Keratinocyte (primary cell): ENCODE measurements around the gene BRSK2. TPM values are rescaled to one million over a fixed set of nuclear protein-coding genes. Genes with fewer than 3 reads are reported as not detected.

Experiments used
- DNase-seq: peaks from one replicate; pipeline ENCODE4 v3.0.0-alpha.2; 2011; ENCODE audit warnings: low read depth, missing footprints, low spot score
- FAIRE-seq: peaks from 2 replicates; lab custom pipeline; 2011; peaks lifted over from hg19 to GRCh38; lab: Jason Lieb, UNC
- H2AFZ ChIP-seq: 2 replicates; pipeline ENCODE4 v1.6.0; 2012; ENCODE audit warnings: low read length, control low read depth, inconsistent platforms; ENCODE audit not compliant: control insufficient read depth
- H3K27ac ChIP-seq: 2 replicates; pipeline ENCODE4 v1.5.1; 2011; ENCODE audit warnings: low read length; ENCODE audit not compliant: control insufficient read depth, insufficient read depth
- H3K27me3 ChIP-seq: 3 replicates; pipeline ENCODE4 v1.6.0; 2011; ENCODE audit warnings: low read length; ENCODE audit not compliant: control insufficient read depth, insufficient read depth; ENCODE audit errors: extremely low read depth
- H3K36me3 ChIP-seq, 2 experiments: 2 replicates in 1 of 2; 3 replicates in 1 of 2; pipeline ENCODE4 v1.5.1; 2011; ENCODE audit warnings: low read length in 2 of 2, mild to moderate bottlenecking in 1 of 2; ENCODE audit not compliant: control insufficient read depth in 2 of 2, insufficient read depth in 2 of 2; ENCODE audit errors: extremely low read depth in 1 of 2
- H3K4me1 ChIP-seq: 3 replicates; pipeline ENCODE4 v1.5.1; 2011; ENCODE audit warnings: low read length; ENCODE audit not compliant: control insufficient read depth, insufficient read depth; ENCODE audit errors: extremely low read depth
- H3K4me2 ChIP-seq: 3 replicates; pipeline ENCODE4 v1.6.0; 2011; ENCODE audit warnings: low read depth, low read length; ENCODE audit not compliant: control insufficient read depth, insufficient read depth; ENCODE audit errors: extremely low read depth
- H3K4me3 ChIP-seq, 3 experiments: fragments of 200-600 bp in 1 of 3; sonication (generic) in 1 of 3; 2 replicates in 2 of 3; 3 replicates in 1 of 3; pipeline ENCODE4 v1.5.1; 2011 to 2016; ENCODE audit warnings: low read length in 3 of 3, mild to moderate bottlenecking in 3 of 3, control low read depth in 2 of 3, inconsistent platforms in 1 of 3, low read depth in 1 of 3, mixed read lengths in 1 of 3, mixed run types in 1 of 3, moderate library complexity in 1 of 3; ENCODE audit not compliant: control insufficient read depth in 2 of 3, insufficient read depth in 2 of 3; ENCODE audit errors: extremely low read depth in 1 of 3
- H3K79me2 ChIP-seq: 2 replicates; pipeline ENCODE4 v1.6.0; 2012; ENCODE audit warnings: low read length; ENCODE audit not compliant: control insufficient read depth, insufficient read depth
- H3K9ac ChIP-seq: 3 replicates; pipeline ENCODE4 v1.6.0; 2011; ENCODE audit warnings: low read length; ENCODE audit not compliant: control insufficient read depth, insufficient read depth; ENCODE audit errors: extremely low read depth
- H3K9me1 ChIP-seq: 3 replicates; pipeline ENCODE4 v1.6.0; 2011; ENCODE audit warnings: low read length; ENCODE audit not compliant: control insufficient read depth, insufficient read depth; ENCODE audit errors: extremely low read depth
- H3K9me3 ChIP-seq: 2 replicates; pipeline ENCODE4 v1.5.1; 2012; ENCODE audit warnings: low read depth, low read length; ENCODE audit not compliant: control insufficient read depth
- H4K20me1 ChIP-seq: 3 replicates; pipeline ENCODE4 v1.6.0; 2011; ENCODE audit warnings: low read length; ENCODE audit not compliant: control insufficient read depth, insufficient read depth; ENCODE audit errors: extremely low read depth
- CTCF ChIP-seq, 3 experiments: IDR thresholded peaks in 1 of 3; conservative IDR thresholded peaks in 1 of 3; optimal IDR thresholded peaks in 1 of 3; 2 replicates in 2 of 3; 3 replicates in 1 of 3; pipeline versions ENCODE3 to v1.5.1; 2011; ENCODE audit warnings: low read length in 3 of 3, mild to moderate bottlenecking in 3 of 3, moderate library complexity in 2 of 3, control low read depth in 1 of 3, inconsistent platforms in 1 of 3; ENCODE audit not compliant: insufficient read depth in 2 of 3; ENCODE audit errors: extremely low read depth in 1 of 3
- EZH2 ChIP-seq: IDR thresholded peaks from one replicate; pipeline ENCODE4 v1.6.1; 2012; ENCODE audit warnings: inconsistent platforms, mild to moderate bottlenecking, low read length, moderate library complexity
- dilution Hi-C: fragments of 300-500 bp; cut with MboI; formaldehyde crosslinking; loops from one replicate; pipeline ENCODE4 v1.7.0; 2020; ENCODE audit warnings: low sequenced_read_pairs; ENCODE audit not compliant: extremely low pct_ligation_motif_present
- polyA plus RNA-seq, 5 experiments: library from polyadenylated mRNA; depleted of rRNA in 3 of 5; stranded (reverse) in 3 of 5; stranded (forward) in 1 of 5; unstranded in 1 of 5; fragments of >200 nt; gene quantifications; 1 replicate in 1 of 5; 2 replicates in 3 of 5; 3 replicates in 1 of 5; pipeline versions ENCODE4 v1.2.1 to v1.2.3, GENCODE V29; 2011 to 2012; ENCODE audit warnings: missing spikeins in 2 of 5, low read depth in 1 of 5, low replicate concordance in 1 of 5

The BRSK2 gene
- polyA plus RNA-seq, 1 donor (not counting 4 experiments of a cell fraction or from before 2014, with no cell fraction given) = 0.09 TPM

DNA sequence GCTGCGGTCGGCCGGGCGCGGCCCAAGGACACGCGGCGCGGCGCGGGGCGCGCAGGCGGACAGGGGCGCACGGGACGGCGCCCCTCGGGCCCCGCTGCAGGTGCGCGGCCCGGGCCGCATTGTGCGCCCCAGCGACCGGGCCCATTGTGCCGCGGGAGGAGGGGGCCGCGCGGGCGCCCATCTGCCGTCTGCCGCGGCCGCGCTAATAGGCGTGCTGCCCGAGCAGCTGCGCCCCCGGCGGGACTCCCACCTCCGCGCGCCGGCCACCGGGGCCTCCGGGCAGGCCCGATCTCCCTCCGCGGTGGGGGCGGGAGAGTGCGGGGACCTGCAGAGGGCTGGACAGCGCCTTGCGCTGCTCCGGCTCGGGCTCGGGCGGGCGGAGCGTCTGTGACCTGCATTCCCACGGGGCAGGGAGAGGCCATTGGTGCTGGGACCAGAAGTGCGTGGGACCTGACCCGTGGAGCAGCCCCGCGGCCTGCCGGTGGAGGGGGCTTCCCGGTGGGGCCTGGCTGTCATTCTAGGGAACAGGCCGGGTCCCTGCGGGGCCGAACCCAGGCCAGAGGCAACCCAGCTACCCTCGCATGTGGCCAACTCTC is 933 bp downstream of the BRSK2 start:
- peaks cover 41% of the 10 kb centered on the region for H3K27me3 ChIP-seq
- H3K4me2 ChIP-seq = no peak overlapping the region
- no peak overlapping the region for H3K27ac ChIP-seq

DNA sequence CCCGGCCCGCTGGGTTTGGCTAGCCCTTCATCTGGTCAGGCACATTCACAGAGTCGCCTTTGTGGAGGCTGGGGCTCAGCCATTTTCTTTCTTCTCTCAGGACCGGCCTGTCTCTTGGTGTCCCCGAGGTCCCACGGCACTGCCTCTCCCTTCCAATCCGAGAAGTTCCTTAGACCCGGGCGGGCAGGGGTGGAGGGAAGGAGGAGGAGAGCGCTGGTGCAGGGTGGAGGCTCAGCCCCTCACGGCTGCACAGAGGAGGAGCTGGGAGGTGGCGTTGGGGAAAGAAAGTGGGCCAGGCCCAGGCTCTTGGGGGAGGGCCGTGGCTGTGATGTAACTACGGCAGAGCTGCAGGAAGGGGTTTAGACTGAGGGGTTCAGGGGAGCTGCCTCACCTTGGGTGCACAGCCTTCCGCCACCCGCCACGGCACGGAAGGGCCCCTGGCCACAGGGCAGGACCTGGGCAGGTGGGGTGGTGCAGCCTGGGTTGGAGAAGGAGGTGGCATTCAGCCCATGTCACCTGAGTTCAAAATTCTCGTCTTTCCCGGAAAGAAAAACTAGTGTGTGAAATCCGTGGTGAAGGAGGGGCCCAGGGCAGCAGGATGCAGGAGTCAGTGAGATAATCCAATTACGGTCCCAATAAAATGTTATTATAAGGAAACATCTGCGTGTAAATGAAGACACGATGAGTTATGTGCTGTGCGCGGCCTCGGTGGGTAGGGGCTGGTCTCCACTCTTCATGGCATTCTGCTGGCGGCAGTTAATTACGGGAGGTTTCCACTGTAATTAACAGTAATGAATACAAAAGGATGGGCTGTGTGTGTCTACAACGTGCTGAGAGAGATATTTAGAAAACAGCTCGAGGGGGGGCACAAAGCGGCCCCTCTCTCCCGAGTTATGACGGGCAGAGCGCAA is 1.7 kb downstream of the BRSK2 start:
- Histone ChIP-seq H3K27me3 (peaks cover 41% of the 10 kb centered on the region), H3K4me3 (no peak overlapping the region), H3K79me2 (no peaks in the 10 kb centered on the region), H2AFZ (no peak overlapping the region), H3K9me1 (no peaks in the 10 kb centered on the region), H3K4me1 (peaks cover 4% of the 10 kb centered on the region), H3K4me2 (no peak overlapping the region), H3K9ac (no peak overlapping the region), H3K9me3 (no peaks in the 10 kb centered on the region), H4K20me1 (peaks cover 5% of the 10 kb centered on the region), H3K27ac (no peak overlapping the region), H3K36me3 (no peaks in the 10 kb centered on the region)
- TF ChIP-seq CTCF (optimal IDR thresholded peaks at IDR 0.05 in 1 of 3, IDR thresholded peaks at IDR 0.05 in 1 of 3, conservative IDR thresholded peaks at IDR 0.05 in 1 of 3; ENCODE audit: extremely low read depth in 1 of 3, insufficient read depth in 2 of 3, low read length in 3 of 3) (no peak), EZH2 (peak; percentile 95)
- dilution Hi-C loops = no loop called here
- FAIRE-seq (no peak), DNase-seq (no peak)

More for the DNA sequence above, 933 bp downstream of the BRSK2 start:
- FAIRE-seq = no peak
- DNase-seq = no peak
- no peak overlapping the region for H2AFZ ChIP-seq
- peaks cover 4% of the 10 kb centered on the region for H3K4me1 ChIP-seq
- H3K9me3 ChIP-seq = no peaks in the 10 kb centered on the region
- H3K79me2 ChIP-seq = no peaks in the 10 kb centered on the region
- dilution Hi-C loops = no loop called here
- no peak overlapping the region for H3K9ac ChIP-seq
- H3K4me3 ChIP-seq = no peak overlapping the region
- H3K36me3 ChIP-seq = no peaks in the 10 kb centered on the region
- no peaks in the 10 kb centered on the region for H3K9me1 ChIP-seq
- TF ChIP-seq CTCF (optimal IDR thresholded peaks at IDR 0.05 in 1 of 3, IDR thresholded peaks at IDR 0.05 in 1 of 3, conservative IDR thresholded peaks at IDR 0.05 in 1 of 3; ENCODE audit: extremely low read depth in 1 of 3, insufficient read depth in 2 of 3, low read length in 3 of 3) = no peak
- TF ChIP-seq EZH2 = no peak
- peaks cover 5% of the 10 kb centered on the region for H4K20me1 ChIP-seq
